HG02678 (cell line): ENCODE measurements around the gene OR52D1.
A peak's percentile ranks its signal among the peaks of the same experiment; 100 is the strongest.

ENCODE experiments used
- ATAC-seq: cut with Tn5 transposase; IDR thresholded peaks from one replicate; pipeline ENCODE4 v1.9.1; 2021; ENCODE audit warnings: mild to moderate bottlenecking, moderate library complexity; ENCODE audit not compliant: unreplicated experiment

The OR52D1 gene

GRCh38 chr11:5488385-5488784 is at the start of gene OR52D1:
Gene OR52D1, plus strand, starts transcription at chr11:5488685. Its CDS starts 22 bp downstream, at chr11:5488707.
- no peak for ATAC-seq

DNA sequence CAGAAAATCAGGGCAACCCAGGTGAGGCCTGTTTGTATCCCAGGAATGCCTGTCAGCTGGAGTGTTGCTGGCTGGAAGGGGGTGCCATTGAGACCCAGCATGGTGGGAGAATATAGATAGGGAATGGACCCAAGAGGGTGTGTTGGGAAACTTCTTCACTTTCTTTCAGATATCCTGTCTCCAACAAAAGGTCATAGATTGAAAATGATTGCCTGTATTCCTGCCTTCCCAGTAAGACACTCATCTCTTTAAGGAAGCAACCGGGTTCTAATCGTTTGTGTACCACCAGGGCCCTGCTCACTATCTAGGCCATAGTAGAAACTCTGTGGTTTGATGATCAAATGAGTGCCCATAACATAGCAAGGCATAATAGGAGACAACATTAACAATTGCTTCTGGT is 47.1 kb upstream of the OR52D1 start, which contains the start of gene OR51I1:
Gene OR51I1 (minus strand): TSS at position 101 of the 400 bp plus-strand sequence. CDS start 0 bp downstream, at position 101.
- no peak for ATAC-seq

GRCh38 chr11:5443835-5444393 is 44.6 kb upstream of the OR52D1 start:
- no peak for ATAC-seq

DNA sequence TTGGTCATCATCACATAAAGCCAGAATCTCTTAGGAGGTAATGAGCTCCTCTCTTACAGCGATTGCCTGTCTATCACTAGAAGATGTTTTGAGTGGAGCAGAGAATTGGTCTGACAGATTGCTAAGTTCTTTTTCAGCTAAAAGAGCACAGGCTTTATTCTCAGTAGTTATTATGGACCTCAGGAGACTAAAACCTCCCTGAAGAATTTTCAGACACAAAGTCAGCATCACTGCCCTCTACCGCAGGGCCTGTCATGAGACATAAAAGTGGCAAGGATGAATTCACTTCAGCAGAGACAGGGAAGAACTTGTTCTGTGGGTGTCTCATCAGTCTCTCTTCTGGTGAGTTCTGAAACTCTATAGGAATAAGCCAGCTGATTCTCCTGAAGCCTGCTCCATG is 39.5 kb upstream of the OR52D1 start, which contains the start of gene OR51I2:
Gene OR51I2 (plus strand): TSS at position 301 of the 400 bp plus-strand sequence. CDS start 4,166 bp downstream, outside the sequence.
- no peak for ATAC-seq

GRCh38 chr11:5449432-5449831 is 39.1 kb upstream of the OR52D1 start:
- no peak for ATAC-seq

- no peak for ATAC-seq
Observed at GRCh38 chr11:5460983-5461621, 27.4 kb upstream of the OR52D1 start.

- no peak for ATAC-seq
Observed at GRCh38 chr11:5467527-5467926, 21.0 kb upstream of the OR52D1 start.

DNA sequence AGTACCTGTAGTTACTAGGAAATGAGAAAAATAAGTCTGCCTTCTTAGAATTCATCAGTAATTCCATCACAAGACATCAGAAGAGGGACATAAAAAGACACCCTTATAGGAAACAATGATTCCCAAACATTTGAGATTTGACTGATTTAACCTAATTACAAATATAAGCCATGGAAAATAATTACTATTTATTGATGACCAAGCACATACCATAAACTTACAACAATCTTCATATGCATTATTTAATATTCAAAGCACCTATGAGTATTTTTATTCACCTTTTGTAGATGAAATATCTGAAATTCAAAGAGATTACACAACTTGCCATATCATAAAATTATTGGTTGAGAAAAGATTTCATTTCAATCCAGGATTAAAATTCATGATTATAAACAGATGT is 14.6 kb upstream of the OR52D1 start:
- no peak for ATAC-seq

- peak; percentile 76 for ATAC-seq
Observed at GRCh38 chr11:5476186-5476819, 12.2 kb upstream of the OR52D1 start.

DNA sequence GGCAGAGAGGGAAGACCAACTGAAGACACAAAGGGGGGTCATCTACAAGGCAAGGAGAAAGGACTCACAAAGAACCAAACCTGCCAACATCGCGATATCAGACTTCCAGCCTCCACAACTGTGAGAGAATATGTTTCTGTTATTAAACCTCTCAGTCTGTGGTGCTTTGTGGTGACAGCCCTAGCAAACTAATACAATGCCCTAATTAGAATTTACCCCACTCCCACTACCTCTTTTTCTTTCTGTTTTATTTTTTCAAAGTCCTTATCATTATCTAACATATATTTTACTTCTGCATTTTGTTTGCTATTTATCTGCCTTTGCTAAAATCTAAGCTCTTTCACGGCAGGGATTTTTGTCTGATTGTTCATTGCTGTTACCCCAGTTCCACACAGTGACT is 2.5 kb upstream of the OR52D1 start:
- ATAC-seq: no peak

- ATAC-seq: no peak
Observed at GRCh38 chr11:5486421-5486820, 2.1 kb upstream of the OR52D1 start.

DNA sequence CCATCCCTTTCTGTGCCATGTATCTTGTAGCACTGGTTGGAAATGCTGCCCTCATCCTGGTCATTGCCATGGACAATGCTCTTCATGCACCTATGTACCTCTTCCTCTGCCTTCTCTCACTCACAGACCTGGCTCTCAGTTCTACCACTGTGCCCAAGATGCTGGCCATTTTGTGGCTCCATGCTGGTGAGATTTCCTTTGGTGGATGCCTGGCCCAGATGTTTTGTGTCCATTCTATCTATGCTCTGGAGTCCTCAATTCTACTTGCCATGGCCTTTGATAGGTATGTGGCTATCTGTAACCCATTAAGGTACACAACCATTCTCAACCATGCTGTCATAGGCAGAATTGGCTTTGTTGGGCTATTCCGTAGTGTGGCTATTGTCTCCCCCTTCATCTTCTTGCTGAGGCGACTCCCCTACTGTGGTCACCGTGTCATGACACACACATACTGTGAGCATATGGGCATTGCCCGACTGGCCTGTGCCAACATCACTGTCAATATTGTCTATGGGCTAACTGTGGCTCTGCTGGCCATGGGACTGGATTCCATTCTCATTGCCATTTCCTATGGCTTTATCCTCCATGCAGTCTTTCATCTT is 414 bp downstream of the OR52D1 start:
- no peak for ATAC-seq

DNA sequence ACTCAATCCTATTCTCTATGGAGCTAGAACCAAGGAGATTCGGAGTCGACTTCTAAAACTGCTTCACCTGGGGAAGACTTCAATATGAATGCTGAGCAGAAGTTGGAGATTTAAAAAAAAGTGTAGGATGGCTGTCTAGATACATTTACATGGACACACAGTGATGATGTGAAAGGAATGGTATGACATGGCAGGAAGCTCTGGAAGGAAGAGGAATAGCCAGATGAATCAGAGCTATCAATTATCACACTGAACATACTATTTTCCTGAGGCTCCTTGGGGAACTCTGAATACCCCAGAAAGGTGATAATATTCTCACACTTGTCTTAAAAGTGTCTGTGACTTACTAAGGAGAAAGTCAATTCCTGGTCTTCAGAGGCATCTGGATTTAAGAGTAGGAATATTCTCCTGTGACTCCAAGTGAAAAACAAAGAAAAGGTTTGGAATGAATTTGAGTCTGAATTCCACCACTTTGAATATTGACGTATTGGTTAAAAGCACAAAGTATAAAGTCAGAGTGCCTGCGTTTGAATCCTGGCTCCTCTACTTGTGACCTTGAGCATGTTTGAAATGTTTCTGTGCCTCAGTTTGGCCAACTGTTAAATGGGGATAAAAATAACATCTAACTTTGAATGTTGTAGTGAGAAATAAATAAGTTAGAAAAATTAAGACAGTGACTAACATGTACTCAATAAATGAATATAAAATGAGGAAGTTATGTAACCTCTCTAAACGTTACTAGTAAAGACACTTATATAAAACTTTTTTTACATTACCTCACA is 1.3 kb downstream of the OR52D1 start:
- ATAC-seq: no peak

DNA sequence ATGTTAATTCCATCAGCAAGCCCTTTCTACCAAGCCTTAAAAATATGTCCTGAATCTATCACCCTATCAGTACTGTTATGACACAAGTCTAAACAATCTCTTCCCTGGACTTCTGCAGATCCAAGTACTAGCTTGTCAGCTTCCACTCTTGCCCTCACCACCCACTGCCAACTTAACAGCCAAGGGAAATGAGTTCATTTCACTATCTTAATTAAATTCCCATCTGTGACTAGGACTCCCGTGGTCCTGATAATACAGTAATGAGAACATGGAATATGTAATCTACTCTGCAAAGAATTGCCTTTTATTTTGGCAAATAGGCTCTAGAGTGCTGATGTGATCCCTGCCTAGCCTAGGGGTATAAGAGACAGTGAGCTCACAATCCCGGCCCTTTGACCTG is 11.2 kb downstream of the OR52D1 start:
- no peak for ATAC-seq

DNA sequence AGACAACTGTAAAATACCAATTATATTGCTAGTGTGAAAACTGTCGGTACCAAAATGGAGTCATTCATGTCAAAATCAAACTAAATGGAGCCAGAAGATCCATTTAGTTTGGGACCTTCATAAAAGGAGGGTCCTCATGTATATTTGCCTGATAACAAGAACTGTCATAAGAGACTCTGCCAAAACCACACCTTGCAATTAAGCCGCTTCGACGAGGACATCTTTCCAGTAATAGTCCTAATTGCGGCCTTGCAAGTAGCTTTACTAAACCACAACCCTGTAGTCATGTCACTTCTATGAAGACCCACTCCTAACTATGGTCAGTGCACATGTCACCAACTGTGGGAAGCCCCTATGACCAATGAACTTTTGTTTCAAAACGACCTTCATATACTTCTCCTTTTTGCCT is 11.9 kb downstream of the OR52D1 start:
- no peak for ATAC-seq

DNA sequence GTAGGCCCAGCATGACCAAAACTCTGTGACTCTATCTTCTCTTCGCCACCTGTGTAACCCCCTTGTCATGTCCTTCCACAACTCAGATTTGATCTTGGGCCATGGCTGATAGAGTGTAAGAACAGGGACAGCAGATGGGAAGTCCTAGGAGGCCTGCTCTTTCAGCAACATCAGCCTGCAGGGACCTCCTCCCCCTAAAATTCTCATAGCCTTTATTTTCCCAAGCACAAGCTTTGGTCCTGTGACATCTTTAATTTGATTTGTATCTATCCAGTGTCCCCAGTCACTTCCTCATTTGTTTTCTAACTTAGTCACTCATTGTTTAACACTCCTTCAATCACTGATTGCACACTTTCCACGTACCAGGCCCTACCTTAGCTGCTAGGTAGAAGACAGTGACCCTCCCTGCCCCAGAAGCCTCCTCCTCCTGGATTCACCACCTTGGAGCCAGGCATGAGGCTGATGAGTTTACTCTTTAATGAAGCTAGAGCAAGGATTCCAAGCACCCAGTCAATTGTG is 16.0 kb downstream of the OR52D1 start:
- no peak for ATAC-seq

DNA sequence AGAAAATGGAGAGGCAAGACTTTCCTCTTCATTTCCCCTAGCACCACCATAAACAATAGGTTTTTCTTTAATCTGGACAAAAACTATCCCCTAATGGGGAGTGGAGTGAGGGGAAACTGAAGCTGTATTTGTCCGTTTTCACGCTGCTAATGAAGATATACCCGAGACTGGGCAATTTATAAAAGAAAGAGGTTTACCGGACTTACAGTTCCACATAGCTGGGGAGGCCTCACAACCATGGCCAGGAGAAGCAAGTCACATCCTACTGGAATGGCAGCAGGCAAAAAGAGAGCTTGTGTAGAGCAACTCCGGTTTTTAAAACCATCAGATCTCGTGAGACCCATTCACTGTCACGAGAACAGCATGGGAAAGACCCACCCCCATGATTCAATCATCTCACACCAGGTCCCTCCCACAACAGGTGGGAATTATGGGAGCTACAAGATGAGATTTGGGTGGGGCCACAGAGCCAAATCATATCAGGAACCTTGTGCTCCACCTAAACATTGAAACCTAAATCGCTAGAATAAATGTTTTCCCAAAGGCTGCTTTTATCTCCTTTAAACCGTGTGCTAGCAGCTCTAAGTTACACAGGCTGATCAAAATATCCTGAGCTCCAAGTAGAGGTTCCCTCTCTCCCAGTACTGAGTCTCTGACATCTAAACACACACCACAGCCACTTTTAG is 17.0 kb downstream of the OR52D1 start:
- no peak for ATAC-seq

GRCh38 chr11:5507177-5507932 is 18.9 kb downstream of the OR52D1 start:
- no peak for ATAC-seq

- no peak for ATAC-seq
Observed at GRCh38 chr11:5507933-5508305, 19.4 kb downstream of the OR52D1 start.

DNA sequence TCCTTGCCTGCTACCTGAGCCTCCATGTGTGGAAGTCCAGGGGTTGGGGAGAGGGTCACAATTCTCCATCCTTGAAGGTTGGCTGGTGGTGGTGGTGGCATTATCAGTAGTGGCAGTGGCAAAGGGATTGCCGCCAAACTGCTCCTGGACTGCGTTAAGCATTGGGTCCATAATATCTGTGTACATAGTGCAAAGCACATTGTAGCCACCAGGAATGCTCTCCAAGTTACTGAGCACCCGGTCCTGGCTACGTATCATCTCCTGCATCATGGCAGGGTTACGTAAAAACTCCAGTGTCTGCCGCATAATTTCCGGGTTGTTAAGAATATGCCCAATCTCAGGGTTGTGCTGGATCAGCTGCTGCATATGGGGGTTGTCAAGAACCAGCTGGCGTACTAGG is 20.1 kb downstream of the OR52D1 start:
- no peak for ATAC-seq
